Ovary (tissue), 3 donors: ENCODE results near the gene CACNA1C.

Experiments used
- EP300 ChIP-seq: sonication (generic); formaldehyde crosslinking; IDR thresholded peaks from one replicate; pipeline ENCODE4 v1.6.1; 2017; ENCODE audit warnings: antibody characterized with exemption
- TF ChIP-seq, protein P1 (sequence below), 3 donors: fragments of 450-650 bp in 2 of 3; fragments of 200-600 bp in 1 of 3; IDR thresholded peaks; one replicate each; pipeline versions ENCODE4 v1.5.1 to v1.8.0; 2016 to 2022; ENCODE audit warnings: antibody characterized with exemption in 3 of 3, mild to moderate bottlenecking in 1 of 3
- donor health status: DM: no; HTN: no; CAD: no.

DNA sequence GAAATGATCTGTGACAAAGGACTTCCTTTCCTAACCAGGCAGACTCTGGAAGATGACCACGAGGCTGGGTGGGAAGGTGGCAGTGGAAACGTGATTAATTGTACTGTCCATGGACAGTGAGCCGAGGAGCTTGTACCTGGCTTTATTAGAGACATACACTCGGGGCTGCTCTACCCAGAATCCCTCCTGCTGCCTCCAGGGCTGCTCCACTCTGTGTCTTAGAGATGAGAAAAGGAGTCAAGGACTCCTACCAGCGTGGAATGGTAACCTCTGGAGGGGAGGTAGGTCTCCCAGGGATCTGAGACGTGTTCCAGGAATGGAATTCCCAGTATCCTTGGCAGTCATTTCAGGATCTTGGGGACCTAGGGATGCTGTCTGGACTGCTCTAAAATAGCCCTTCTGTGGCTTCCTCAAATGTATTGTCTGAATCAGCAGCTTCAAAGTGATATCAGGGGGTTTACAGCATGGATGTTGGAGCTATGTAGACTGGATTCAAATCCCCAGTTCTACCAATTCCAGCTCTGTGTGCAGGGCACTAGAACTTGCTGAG lies 237.8 kb downstream of the CACNA1C start:
- TF ChIP-seq EP300: no peak
- TF ChIP-seq, protein P1, sequence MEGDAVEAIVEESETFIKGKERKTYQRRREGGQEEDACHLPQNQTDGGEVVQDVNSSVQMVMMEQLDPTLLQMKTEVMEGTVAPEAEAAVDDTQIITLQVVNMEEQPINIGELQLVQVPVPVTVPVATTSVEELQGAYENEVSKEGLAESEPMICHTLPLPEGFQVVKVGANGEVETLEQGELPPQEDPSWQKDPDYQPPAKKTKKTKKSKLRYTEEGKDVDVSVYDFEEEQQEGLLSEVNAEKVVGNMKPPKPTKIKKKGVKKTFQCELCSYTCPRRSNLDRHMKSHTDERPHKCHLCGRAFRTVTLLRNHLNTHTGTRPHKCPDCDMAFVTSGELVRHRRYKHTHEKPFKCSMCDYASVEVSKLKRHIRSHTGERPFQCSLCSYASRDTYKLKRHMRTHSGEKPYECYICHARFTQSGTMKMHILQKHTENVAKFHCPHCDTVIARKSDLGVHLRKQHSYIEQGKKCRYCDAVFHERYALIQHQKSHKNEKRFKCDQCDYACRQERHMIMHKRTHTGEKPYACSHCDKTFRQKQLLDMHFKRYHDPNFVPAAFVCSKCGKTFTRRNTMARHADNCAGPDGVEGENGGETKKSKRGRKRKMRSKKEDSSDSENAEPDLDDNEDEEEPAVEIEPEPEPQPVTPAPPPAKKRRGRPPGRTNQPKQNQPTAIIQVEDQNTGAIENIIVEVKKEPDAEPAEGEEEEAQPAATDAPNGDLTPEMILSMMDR (IDR thresholded peaks at IDR 0.05): no peak
